ENCODE results near the gene CREB5. TPM values are rescaled to one million over a fixed set of nuclear protein-coding genes. Genes with fewer than 3 reads are reported as not detected.
"Not testable (repeated sequence)": the region's sequence is repeated elsewhere in the genome, so short reads cannot be mapped to it uniquely, and the experiment has no call there.

CREB5 gene
- total RNA-seq, 1 experiment from 2014 or later = 2.1 TPM

- no peak for TF ChIP-seq CTCF (conservative IDR thresholded peaks at IDR 0.05)
- TF ChIP-seq EZH2 (IDR thresholded peaks at IDR 0.05; ENCODE audit: low read depth) = no peak
- H3K27me3 ChIP-seq (ENCODE audit: insufficient read depth, low read depth) = no peaks in the 10 kb centered on the region
- ChIA-PET POLR2A (ENCODE audit: unreplicated experiment) (no interaction called here), CTCF (interaction anchor here (0.6 kb wide), 1 partner anchor 309 kb away, joined by 6 read pairs; no protein-coding TSS in a partner anchor)
- no peak for DNase-seq
- no peak overlapping the region for H3K27ac ChIP-seq
- BruUV-seq (replicated peaks) = no TSS peak
- no peak overlapping the region for H3K4me2 ChIP-seq
- H3K79me2 ChIP-seq (ENCODE audit: low read depth) = no peaks in the 10 kb centered on the region
- H3K4me3 ChIP-seq = no peak overlapping the region
- H3F3A ChIP-seq (ENCODE audit: insufficient read depth, low read depth) = no peaks in the 10 kb centered on the region
- H2AFZ ChIP-seq = no peak overlapping the region
- no peaks in the 10 kb centered on the region for H3K36me3 ChIP-seq (ENCODE audit: low read depth)
- H3K4me1 ChIP-seq (replicated peaks; ENCODE audit: insufficient read depth) = no peaks in the 10 kb centered on the region
- no peaks in the 10 kb centered on the region for H3K9me3 ChIP-seq (ENCODE audit: insufficient read depth, low read depth)
- H3K9me2 ChIP-seq (ENCODE audit: insufficient read depth) = no peaks in the 10 kb centered on the region
- intact Hi-C loops (cut with micrococcal nuclease; ENCODE audit: unreplicated experiment) = no loop called here
- no peaks in the 10 kb centered on the region for H4K20me1 ChIP-seq (ENCODE audit: insufficient read depth)
Observed at GRCh38 chr7:28784171-28784902, 372.0 kb downstream of the CREB5 start.

GRCh38 chr7:28785041-28785995, 373.0 kb downstream of the CREB5 start:
- no peaks in the 10 kb centered on the region for H3K36me3 ChIP-seq (ENCODE audit: low read depth)
- ChIA-PET POLR2A (ENCODE audit: unreplicated experiment) (no interaction called here), CTCF (no interaction called here)
- H3F3A ChIP-seq (ENCODE audit: insufficient read depth, low read depth) = no peaks in the 10 kb centered on the region
- no peaks in the 10 kb centered on the region for H3K9me3 ChIP-seq (ENCODE audit: insufficient read depth, low read depth)
- no peaks in the 10 kb centered on the region for H3K4me1 ChIP-seq (replicated peaks; ENCODE audit: insufficient read depth)
- no peak overlapping the region for H3K4me3 ChIP-seq
- H3K27ac ChIP-seq = no peak overlapping the region
- H3K4me2 ChIP-seq = no peak overlapping the region
- TF ChIP-seq CTCF (conservative IDR thresholded peaks at IDR 0.05) (no peak), EZH2 (IDR thresholded peaks at IDR 0.05; ENCODE audit: low read depth) (no peak)
- no peak overlapping the region for H2AFZ ChIP-seq
- BruUV-seq (replicated peaks) = no TSS peak
- H3K27me3 ChIP-seq (ENCODE audit: insufficient read depth, low read depth) = no peaks in the 10 kb centered on the region
- intact Hi-C loops (cut with micrococcal nuclease; ENCODE audit: unreplicated experiment) = no loop called here
- H3K79me2 ChIP-seq (ENCODE audit: low read depth) = no peaks in the 10 kb centered on the region
- H3K9me2 ChIP-seq (ENCODE audit: insufficient read depth) = no peaks in the 10 kb centered on the region
- no peaks in the 10 kb centered on the region for H4K20me1 ChIP-seq (ENCODE audit: insufficient read depth)
- no peak for DNase-seq

- H3K79me2 ChIP-seq (ENCODE audit: low read depth); POLR2A ChIA-PET (ENCODE audit: unreplicated experiment); H3K4me1 ChIP-seq (replicated peaks; ENCODE audit: insufficient read depth); CTCF ChIA-PET; H2AFZ ChIP-seq; H3K9me2 ChIP-seq (ENCODE audit: insufficient read depth); H3K27ac ChIP-seq; H4K20me1 ChIP-seq (ENCODE audit: insufficient read depth); DNase-seq; H3K4me2 ChIP-seq; H3K27me3 ChIP-seq (ENCODE audit: insufficient read depth, low read depth); H3F3A ChIP-seq (ENCODE audit: insufficient read depth, low read depth); H3K9me3 ChIP-seq (ENCODE audit: insufficient read depth, low read depth); H3K4me3 ChIP-seq; BruUV-seq (replicated peaks); H3K36me3 ChIP-seq (ENCODE audit: low read depth); intact Hi-C loops (cut with micrococcal nuclease; ENCODE audit: unreplicated experiment): not testable (repeated sequence)
Observed at GRCh38 chr7:28786156-28786555, 373.8 kb downstream of the CREB5 start.
